Neural progenitor cell (in vitro differentiated cells): ENCODE data around the gene CHST14. TPM values are rescaled to one million over a fixed set of nuclear protein-coding genes. Genes with fewer than 3 reads are reported as not detected.
"Not testable (repeated sequence)": the region's sequence is repeated elsewhere in the genome, so short reads cannot be mapped to it uniquely, and the experiment has no call there.

Experiments used
- DNase-seq: peaks from one replicate; pipeline ENCODE4 v3.0.0-alpha.2; 2016; ENCODE audit warnings: low spot score
- H2AFZ ChIP-seq: fragments of 200-600 bp; sonication (generic); replicated peaks from 2 replicates; pipeline ENCODE4 v1.6.1; 2016; ENCODE audit warnings: antibody characterized with exemption
- H3F3A ChIP-seq: fragments of 200-600 bp; sonication (generic); 2 replicates; pipeline ENCODE4 v1.6.1; 2016; ENCODE audit warnings: antibody characterized with exemption, low read depth
- H3K27ac ChIP-seq: fragments of 200-600 bp; sonication (generic); 2 replicates; pipeline ENCODE4 v1.5.1; 2016; ENCODE audit warnings: mild to moderate bottlenecking
- H3K27me3 ChIP-seq: fragments of 200-600 bp; sonication (generic); 2 replicates; pipeline ENCODE4 v1.6.1; 2016; ENCODE audit warnings: mild to moderate bottlenecking, moderate library complexity
- H3K36me3 ChIP-seq: fragments of 200-600 bp; sonication (generic); 2 replicates; pipeline ENCODE4 v1.5.1; 2016
- H3K4me1 ChIP-seq: fragments of 200-600 bp; sonication (generic); 2 replicates; pipeline ENCODE4 v1.6.1; 2016; ENCODE audit warnings: mixed run types
- H3K4me2 ChIP-seq: fragments of 200-600 bp; sonication (generic); 2 replicates; pipeline ENCODE4 v1.6.1; 2016
- H3K4me3 ChIP-seq: fragments of 200-600 bp; sonication (generic); 2 replicates; pipeline ENCODE4 v1.5.1; 2016
- H3K79me2 ChIP-seq: fragments of 200-600 bp; sonication (generic); 2 replicates; pipeline ENCODE4 v1.6.1; 2016; ENCODE audit warnings: low read depth
- H3K9ac ChIP-seq: fragments of 200-600 bp; sonication (generic); 2 replicates; pipeline ENCODE4 v1.6.1; 2016
- H3K9me3 ChIP-seq: fragments of 200-600 bp; sonication (generic); 2 replicates; pipeline ENCODE4 v1.5.1; 2016; ENCODE audit warnings: low read depth
- H4K20me1 ChIP-seq: fragments of 200-600 bp; sonication (generic); 2 replicates; pipeline ENCODE4 v1.6.1; 2016; ENCODE audit warnings: low read depth
- H3K27ac Mint-ChIP-seq: 3 replicates; pipeline ENCODE4 v1.8.0; 2021; ENCODE audit warnings: mixed read lengths
- H3K27me3 Mint-ChIP-seq: 2 replicates; pipeline ENCODE4 v1.8.0; 2022; ENCODE audit warnings: low read depth, mild to moderate bottlenecking, inconsistent platforms, moderate library complexity, mixed read lengths; ENCODE audit not compliant: insufficient read depth
- H3K36me3 Mint-ChIP-seq: 3 replicates; pipeline ENCODE4 v1.8.0; 2021; ENCODE audit warnings: mixed read lengths
- H3K4me1 Mint-ChIP-seq: 3 replicates; pipeline ENCODE4 v1.8.0; 2021; ENCODE audit warnings: mixed read lengths
- H3K4me3 Mint-ChIP-seq: 3 replicates; pipeline ENCODE4 v1.8.0; 2021; ENCODE audit warnings: mild to moderate bottlenecking, moderate library complexity, mixed read lengths
- H3K9me3 Mint-ChIP-seq: 3 replicates; pipeline ENCODE4 v1.8.0; 2020; ENCODE audit warnings: mixed read lengths
- EZH2 ChIP-seq: fragments of 200-600 bp; sonication (generic); IDR thresholded peaks from 2 replicates; pipeline ENCODE4 v1.6.1; 2017; ENCODE audit warnings: antibody characterized with exemption, mild to moderate bottlenecking, moderate library complexity
- EZH2phosphoT487 ChIP-seq: fragments of 200-600 bp; sonication (generic); IDR thresholded peaks from 2 replicates; pipeline ENCODE4 v1.6.1; 2017; ENCODE audit warnings: antibody characterized with exemption
- total RNA-seq: library from RNA; depleted of rRNA; stranded (reverse); fragments of >200 nt; gene quantifications from 2 replicates; pipeline ENCODE4 v1.2.3, GENCODE V29; 2015; ENCODE audit warnings: low replicate concordance
- TF ChIP-seq, protein P1 (sequence below): fragments of 200-600 bp; sonication (generic); IDR thresholded peaks from 2 replicates; pipeline ENCODE4 v1.5.1; 2017; ENCODE audit warnings: antibody characterized with exemption, mild to moderate bottlenecking

The CHST14 gene
- total RNA-seq, 1 donor from 2014 or later, result 11.9 TPM

DNA sequence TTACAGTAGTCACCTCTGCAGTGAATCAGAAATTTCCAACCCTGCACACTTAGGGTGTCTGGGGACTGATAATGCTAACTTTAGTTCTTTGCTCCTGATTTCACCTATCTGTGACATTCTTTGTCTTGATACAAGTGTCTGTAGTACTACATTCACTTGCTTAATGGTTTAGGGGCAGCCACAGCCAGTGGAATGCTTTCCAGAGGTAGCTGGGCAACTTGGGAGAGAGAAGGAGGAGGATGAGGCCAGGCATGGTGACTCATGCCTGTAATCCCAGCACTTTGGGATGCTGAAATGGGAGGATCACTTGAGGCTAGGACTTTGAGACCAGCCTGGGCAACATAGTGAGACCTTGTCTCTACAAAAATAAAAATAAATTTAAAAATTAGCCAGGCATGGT lies 21.5 kb upstream of the CHST14 start:
- Mint-ChIP-seq H3K4me3 (no peak overlapping the region), H3K4me1 (peaks cover 51% of the 10 kb centered on the region), H3K9me3 (no peaks in the 10 kb centered on the region), H3K27ac (no peak overlapping the region), H3K36me3 (peaks cover 3% of the 10 kb centered on the region), H3K27me3 (peaks cover 6% of the 10 kb centered on the region)
- no peaks in the 10 kb centered on the region for H3K9me3 ChIP-seq
- H3K9ac ChIP-seq, result no peak overlapping the region
- peaks cover 43% of the 10 kb centered on the region for H3K4me1 ChIP-seq
- no peak overlapping the region for H3K4me3 ChIP-seq
- no peak overlapping the region for H2AFZ ChIP-seq
- peaks cover 98% of the 10 kb centered on the region for H4K20me1 ChIP-seq
- peaks cover 99% of the 10 kb centered on the region for H3K79me2 ChIP-seq
- no peaks in the 10 kb centered on the region for H3K36me3 ChIP-seq
- H3F3A ChIP-seq, result peaks cover 15% of the 10 kb centered on the region
- no peak overlapping the region for H3K27ac ChIP-seq
- no peak overlapping the region for H3K4me2 ChIP-seq
- DNase-seq, result no peak
- H3K27me3 ChIP-seq, result no peaks in the 10 kb centered on the region
- TF ChIP-seq, protein P1, sequence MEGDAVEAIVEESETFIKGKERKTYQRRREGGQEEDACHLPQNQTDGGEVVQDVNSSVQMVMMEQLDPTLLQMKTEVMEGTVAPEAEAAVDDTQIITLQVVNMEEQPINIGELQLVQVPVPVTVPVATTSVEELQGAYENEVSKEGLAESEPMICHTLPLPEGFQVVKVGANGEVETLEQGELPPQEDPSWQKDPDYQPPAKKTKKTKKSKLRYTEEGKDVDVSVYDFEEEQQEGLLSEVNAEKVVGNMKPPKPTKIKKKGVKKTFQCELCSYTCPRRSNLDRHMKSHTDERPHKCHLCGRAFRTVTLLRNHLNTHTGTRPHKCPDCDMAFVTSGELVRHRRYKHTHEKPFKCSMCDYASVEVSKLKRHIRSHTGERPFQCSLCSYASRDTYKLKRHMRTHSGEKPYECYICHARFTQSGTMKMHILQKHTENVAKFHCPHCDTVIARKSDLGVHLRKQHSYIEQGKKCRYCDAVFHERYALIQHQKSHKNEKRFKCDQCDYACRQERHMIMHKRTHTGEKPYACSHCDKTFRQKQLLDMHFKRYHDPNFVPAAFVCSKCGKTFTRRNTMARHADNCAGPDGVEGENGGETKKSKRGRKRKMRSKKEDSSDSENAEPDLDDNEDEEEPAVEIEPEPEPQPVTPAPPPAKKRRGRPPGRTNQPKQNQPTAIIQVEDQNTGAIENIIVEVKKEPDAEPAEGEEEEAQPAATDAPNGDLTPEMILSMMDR, result no peak
- TF ChIP-seq EZH2phosphoT487, result no peak
- TF ChIP-seq EZH2, result no peak

DNA sequence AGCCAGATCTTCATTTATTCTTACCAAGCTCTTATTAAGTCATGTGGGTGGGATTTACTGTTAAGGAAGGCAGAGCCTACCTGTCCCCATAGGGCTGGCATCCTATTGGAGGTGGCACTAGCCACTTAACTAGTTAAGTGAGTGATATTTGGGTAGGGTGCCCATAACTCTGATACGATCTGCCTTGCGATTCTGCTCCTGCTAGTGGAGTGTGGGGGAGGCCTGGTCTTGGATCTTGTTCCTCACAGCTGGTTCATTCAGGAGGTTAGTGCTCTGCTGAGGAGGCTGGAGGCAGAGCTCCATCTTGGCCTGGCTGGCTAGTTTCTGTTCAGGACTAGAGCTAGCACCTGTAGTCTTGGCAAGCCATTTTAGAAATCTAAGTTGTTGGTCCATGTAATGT lies 20.7 kb upstream of the CHST14 start:
- H2AFZ ChIP-seq, result no peak overlapping the region
- no peak for TF ChIP-seq EZH2
- no peaks in the 10 kb centered on the region for H3K9me3 Mint-ChIP-seq
- H3F3A ChIP-seq, result peaks cover 15% of the 10 kb centered on the region
- H3K27me3 ChIP-seq, result no peaks in the 10 kb centered on the region
- H3K4me1 Mint-ChIP-seq, result peaks cover 51% of the 10 kb centered on the region
- no peak overlapping the region for H3K27ac ChIP-seq
- H3K36me3 ChIP-seq, result no peaks in the 10 kb centered on the region
- H3K9me3 ChIP-seq, result no peaks in the 10 kb centered on the region
- peaks cover 99% of the 10 kb centered on the region for H3K79me2 ChIP-seq
- H3K4me3 ChIP-seq, result no peak overlapping the region
- no peak overlapping the region for H3K4me2 ChIP-seq
- H3K4me1 ChIP-seq, result peaks cover 43% of the 10 kb centered on the region
- H3K27ac Mint-ChIP-seq, result no peak overlapping the region
- H3K4me3 Mint-ChIP-seq, result no peak overlapping the region
- peaks cover 98% of the 10 kb centered on the region for H4K20me1 ChIP-seq
- H3K27me3 Mint-ChIP-seq, result peaks cover 4% of the 10 kb centered on the region
- H3K36me3 Mint-ChIP-seq, result peaks cover 3% of the 10 kb centered on the region
- H3K9ac ChIP-seq, result no peak overlapping the region
- no peak for DNase-seq

DNA sequence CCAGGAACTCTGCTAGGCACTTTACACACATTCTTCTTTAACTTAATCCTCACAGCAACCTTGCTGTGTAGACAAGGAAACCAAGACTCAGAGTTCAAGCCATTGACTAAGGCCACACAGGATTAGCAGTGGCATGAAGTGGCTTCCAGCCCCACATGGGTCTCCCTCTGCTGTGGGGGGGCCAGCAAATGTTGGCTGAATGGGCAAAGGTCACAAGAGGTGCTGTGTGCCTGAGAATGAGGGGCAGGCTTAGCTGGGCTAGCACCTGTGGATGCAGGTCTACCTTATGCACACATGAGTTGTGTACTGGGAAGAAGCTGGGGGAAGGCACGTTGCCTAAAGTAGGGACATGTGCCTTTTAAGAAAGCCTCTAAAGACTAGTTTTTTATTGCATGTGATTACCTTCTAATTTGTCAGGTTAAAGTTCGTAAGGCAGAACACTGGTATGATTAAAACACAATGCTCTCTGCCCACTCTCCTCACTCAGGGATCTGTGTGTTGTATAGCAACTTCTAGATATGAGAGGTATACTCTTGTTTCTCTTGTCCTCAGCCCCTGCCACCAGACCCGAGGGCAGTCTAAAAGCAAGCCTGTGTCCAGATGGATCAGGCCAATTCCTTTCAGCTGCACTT lies 19.1 kb upstream of the CHST14 start:
- peak overlapping the region; percentile 17 for H3K4me2 ChIP-seq
- Mint-ChIP-seq H3K4me1 (peaks cover 57% of the 10 kb centered on the region), H3K27me3 (peaks cover 4% of the 10 kb centered on the region), H3K36me3 (peaks cover 3% of the 10 kb centered on the region), H3K27ac (peak overlapping the region; percentile 15), H3K9me3 (no peaks in the 10 kb centered on the region), H3K4me3 (no peak overlapping the region)
- peaks cover 99% of the 10 kb centered on the region for H3K79me2 ChIP-seq
- H4K20me1 ChIP-seq, result peaks cover 98% of the 10 kb centered on the region
- no peaks in the 10 kb centered on the region for H3K9me3 ChIP-seq
- H3K27me3 ChIP-seq, result no peaks in the 10 kb centered on the region
- TF ChIP-seq EZH2 (no peak), EZH2phosphoT487 (no peak)
- TF ChIP-seq, protein P1, result no peak
- H3K36me3 ChIP-seq, result no peaks in the 10 kb centered on the region
- no peak overlapping the region for H3K27ac ChIP-seq
- H3K4me3 ChIP-seq, result no peak overlapping the region
- peak; percentile 43 for DNase-seq
- H2AFZ ChIP-seq, result no peak overlapping the region
- no peak overlapping the region for H3K9ac ChIP-seq
- H3K4me1 ChIP-seq, result peaks cover 40% of the 10 kb centered on the region
- H3F3A ChIP-seq, result peaks cover 15% of the 10 kb centered on the region

DNA sequence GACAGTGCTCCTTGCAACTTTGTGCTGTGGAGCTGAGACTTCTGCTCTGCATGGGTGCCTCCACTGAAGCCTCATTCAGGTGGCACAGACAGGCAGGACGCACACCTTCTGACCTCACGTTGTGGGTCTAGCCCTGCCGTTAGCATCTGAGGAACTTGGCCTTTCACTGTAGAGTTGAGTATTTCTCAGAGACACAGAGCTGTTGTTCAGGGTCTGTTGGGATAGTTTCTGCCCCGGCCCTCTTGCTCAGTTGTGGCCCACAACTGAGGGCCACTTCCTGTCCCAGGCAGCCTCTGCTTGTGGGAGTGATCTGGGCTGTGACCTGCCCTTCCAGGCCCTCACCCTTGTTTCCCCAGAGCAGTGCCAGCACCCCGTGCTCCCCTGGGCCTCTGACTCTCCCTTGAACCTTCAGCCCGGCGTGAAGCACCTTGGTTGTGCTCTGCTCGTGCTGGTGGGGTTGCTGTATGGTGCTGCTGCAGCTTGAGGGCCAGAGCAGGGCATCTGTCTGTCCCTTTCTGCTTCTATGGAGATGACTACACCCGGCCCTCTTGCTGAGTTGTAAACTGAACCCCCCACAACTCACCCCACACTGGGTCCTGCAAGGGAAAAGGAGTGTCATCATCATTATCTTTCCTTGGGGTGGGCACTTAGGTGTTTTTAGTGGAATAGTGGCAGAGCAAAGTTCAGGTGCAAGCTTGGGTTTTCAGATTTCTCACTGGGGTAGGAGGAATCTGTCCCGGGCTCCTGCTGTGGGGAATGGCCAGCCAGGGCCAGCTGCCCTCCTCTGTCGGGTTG lies 18.3 kb upstream of the CHST14 start:
- Mint-ChIP-seq H3K4me3 (no peak overlapping the region), H3K4me1 (peaks cover 61% of the 10 kb centered on the region), H3K9me3 (no peaks in the 10 kb centered on the region), H3K27me3 (peaks cover 4% of the 10 kb centered on the region), H3K36me3 (peaks cover 3% of the 10 kb centered on the region), H3K27ac (no peak overlapping the region)
- H3K79me2 ChIP-seq, result peaks cover 99% of the 10 kb centered on the region
- peak overlapping the region; percentile 35 for H3K4me2 ChIP-seq
- TF ChIP-seq, protein P1, result no peak
- TF ChIP-seq EZH2phosphoT487 (no peak), EZH2 (no peak)
- peaks cover 40% of the 10 kb centered on the region for H3K4me1 ChIP-seq
- H3K36me3 ChIP-seq, result no peaks in the 10 kb centered on the region
- H3K4me3 ChIP-seq, result no peak overlapping the region
- no peak overlapping the region for H3K9ac ChIP-seq
- DNase-seq, result no peak
- H2AFZ ChIP-seq, result no peak overlapping the region
- H3K27me3 ChIP-seq, result no peaks in the 10 kb centered on the region
- no peak overlapping the region for H3K27ac ChIP-seq
- peaks cover 98% of the 10 kb centered on the region for H4K20me1 ChIP-seq
- H3F3A ChIP-seq, result peaks cover 15% of the 10 kb centered on the region
- H3K9me3 ChIP-seq, result no peaks in the 10 kb centered on the region

DNA sequence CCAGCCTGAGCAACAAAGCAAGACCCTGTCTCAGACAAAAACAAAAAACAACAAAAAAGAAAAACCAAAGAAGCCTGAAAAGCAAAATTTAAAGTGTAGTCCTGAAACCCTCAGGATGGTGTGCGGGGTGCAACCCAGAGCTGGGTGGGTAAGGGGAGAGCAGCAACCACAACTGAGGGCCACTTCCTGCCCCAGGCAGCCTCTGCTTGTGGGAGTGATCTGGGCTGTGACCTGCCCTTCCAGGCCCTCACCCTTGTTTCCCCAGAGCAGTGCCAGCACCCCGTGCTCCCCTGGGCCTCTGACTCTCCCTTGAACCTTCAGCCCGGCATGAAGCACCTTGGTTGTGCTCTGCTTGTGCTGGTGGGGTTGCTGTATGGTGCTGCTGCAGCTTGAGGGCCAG lies 16.8 kb upstream of the CHST14 start:
- H3K4me3 ChIP-seq, H3K9ac ChIP-seq, H3K27me3 Mint-ChIP-seq, H3K4me2 ChIP-seq, DNase-seq, H3K9me3 Mint-ChIP-seq, H3K27ac ChIP-seq, H3K27ac Mint-ChIP-seq, H3K36me3 Mint-ChIP-seq, H2AFZ ChIP-seq, H3K27me3 ChIP-seq, H3K9me3 ChIP-seq, H3K36me3 ChIP-seq: not testable (repeated sequence)
- Histone ChIP-seq H4K20me1 (peaks cover 96% of the 10 kb centered on the region), H3K79me2 (peaks cover 95% of the 10 kb centered on the region), H3K4me1 (peaks cover 40% of the 10 kb centered on the region), H3F3A (peaks cover 14% of the 10 kb centered on the region)
- H3K4me1 Mint-ChIP-seq, result peaks cover 67% of the 10 kb centered on the region
- H3K4me3 Mint-ChIP-seq, result peak overlapping the region; percentile 67
